Memory B cell (primary cell): ENCODE data around the gene DYNLL1.
"Not testable (repeated sequence)": the region's sequence is repeated elsewhere in the genome, so short reads cannot be mapped to it uniquely, and the experiment has no call there.

ENCODE experiments used
- ATAC-seq: fragments of 150-1000 bp; cut with Tn5 transposase; 2 replicates; pipeline ENCODE4 v1.10.0; 2021; ENCODE audit warnings: low read depth, mild to moderate bottlenecking, moderate library complexity
- DNase-seq, 2 donors: peaks; one replicate each; pipeline ENCODE4 v3.0.0; 2022; ENCODE audit warnings: low spot score in 2 of 2
- H3K27ac Mint-ChIP-seq: one replicate; pipeline ENCODE4 v1.8.0; 2022; ENCODE audit warnings: mild to moderate bottlenecking, moderate library complexity, mixed read lengths
- H3K27me3 Mint-ChIP-seq: one replicate; pipeline ENCODE4 v1.8.0; 2022; ENCODE audit warnings: mixed read lengths
- H3K36me3 Mint-ChIP-seq: one replicate; pipeline ENCODE4 v1.8.0; 2022; ENCODE audit warnings: mild to moderate bottlenecking, mixed read lengths
- H3K4me1 Mint-ChIP-seq: one replicate; pipeline ENCODE4 v1.8.0; 2022; ENCODE audit warnings: mixed read lengths
- H3K4me3 Mint-ChIP-seq: one replicate; pipeline ENCODE4 v1.8.0; 2022; ENCODE audit warnings: mild to moderate bottlenecking, moderate library complexity, mixed read lengths
- H3K9me3 Mint-ChIP-seq: one replicate; pipeline ENCODE4 v1.8.0; 2022; ENCODE audit warnings: mixed read lengths

Gene DYNLL1

GRCh38 chr12:120485961-120486881, 9.7 kb upstream of the DYNLL1 start:
- H3K4me3 Mint-ChIP-seq = no peak overlapping the region
- no peaks in the 10 kb centered on the region for H3K9me3 Mint-ChIP-seq
- H3K36me3 Mint-ChIP-seq = peaks cover 1% of the 10 kb centered on the region
- peaks cover 8% of the 10 kb centered on the region for H3K4me1 Mint-ChIP-seq
- DNase-seq = no peak
- no peak overlapping the region for H3K27ac Mint-ChIP-seq
- no peaks in the 10 kb centered on the region for H3K27me3 Mint-ChIP-seq
- no peak for ATAC-seq

DNA sequence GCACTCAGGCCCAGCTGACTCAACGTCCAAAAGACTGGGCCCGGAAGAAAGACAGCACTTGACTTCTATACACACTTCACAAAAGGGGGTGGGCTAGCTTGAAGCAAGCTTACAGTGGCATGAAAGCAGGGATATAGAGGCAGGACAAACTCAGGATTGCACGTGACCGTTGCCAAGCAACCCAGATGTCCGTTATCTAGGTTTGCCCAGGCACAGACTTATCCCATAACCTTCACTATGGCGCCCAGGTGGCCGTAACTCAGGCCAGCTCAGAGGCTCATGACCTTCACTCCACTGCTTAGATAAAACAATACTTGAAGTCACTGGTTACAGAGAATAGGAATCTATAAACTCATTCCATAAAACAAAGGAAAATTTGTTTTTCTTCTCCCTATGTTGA, 8.4 kb upstream of the DYNLL1 start:
- not testable (repeated sequence) for ATAC-seq, H3K36me3 Mint-ChIP-seq, H3K27ac Mint-ChIP-seq, DNase-seq, H3K4me1 Mint-ChIP-seq, H3K4me3 Mint-ChIP-seq, H3K9me3 Mint-ChIP-seq, H3K27me3 Mint-ChIP-seq

DNA sequence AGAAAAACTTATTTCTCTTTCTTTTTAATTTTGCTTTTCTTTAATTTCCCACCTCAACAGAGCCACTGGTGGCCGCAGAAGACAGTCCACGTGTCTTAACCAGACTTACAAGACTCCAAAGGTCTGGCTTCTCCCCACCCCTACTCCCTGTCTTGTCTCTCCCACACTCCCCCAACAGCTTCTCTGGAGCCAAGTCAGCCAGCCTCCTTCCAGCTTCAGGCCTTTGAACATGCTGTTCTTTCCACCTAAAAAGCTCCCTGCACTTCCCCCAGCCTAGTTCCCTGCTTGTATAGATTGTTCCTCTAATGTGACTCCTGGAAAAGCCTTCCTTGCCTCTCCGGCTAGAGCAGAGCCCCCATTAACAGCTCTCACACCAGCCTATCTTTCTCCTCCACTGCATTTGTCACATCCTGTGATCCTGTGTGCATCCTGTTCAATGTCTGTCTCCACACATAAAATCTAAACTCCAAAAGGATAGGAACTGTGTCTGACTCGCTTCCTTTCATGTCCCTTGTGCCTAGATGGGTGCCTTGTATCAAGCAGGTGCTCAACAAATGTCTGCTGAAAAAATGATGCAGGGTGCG, 7.8 kb upstream of the DYNLL1 start:
- no peaks in the 10 kb centered on the region for H3K27me3 Mint-ChIP-seq
- no peak overlapping the region for H3K27ac Mint-ChIP-seq
- no peak for DNase-seq
- no peak for ATAC-seq
- H3K9me3 Mint-ChIP-seq = no peaks in the 10 kb centered on the region
- H3K4me1 Mint-ChIP-seq = peaks cover 8% of the 10 kb centered on the region
- H3K36me3 Mint-ChIP-seq = peaks cover 1% of the 10 kb centered on the region
- H3K4me3 Mint-ChIP-seq = no peak overlapping the region

DNA sequence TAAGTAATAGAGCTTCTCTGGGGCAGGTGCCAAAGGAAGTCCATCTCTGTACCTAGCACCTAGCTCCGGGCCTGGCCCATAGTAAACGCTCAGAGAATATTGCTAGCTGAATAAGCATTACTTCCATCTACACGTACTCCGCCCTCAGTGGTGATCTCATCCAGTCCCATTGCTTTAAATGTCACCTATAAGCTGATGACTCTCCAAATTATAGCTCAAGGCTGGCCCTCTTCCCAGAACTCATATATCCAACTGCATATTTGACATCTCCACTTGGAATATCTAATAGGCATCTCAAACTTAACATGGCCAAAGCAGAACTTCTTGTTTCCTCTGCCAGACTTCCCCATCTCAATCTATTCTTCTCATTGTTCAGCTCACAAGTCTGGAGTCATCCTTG, 6.9 kb upstream of the DYNLL1 start:
- no peak for DNase-seq
- no peak for ATAC-seq
- peaks cover 1% of the 10 kb centered on the region for H3K36me3 Mint-ChIP-seq
- no peaks in the 10 kb centered on the region for H3K27me3 Mint-ChIP-seq
- H3K4me1 Mint-ChIP-seq = peaks cover 6% of the 10 kb centered on the region
- H3K9me3 Mint-ChIP-seq = no peaks in the 10 kb centered on the region
- H3K4me3 Mint-ChIP-seq = no peak overlapping the region
- H3K27ac Mint-ChIP-seq = no peak overlapping the region

- no peak overlapping the region for H3K4me3 Mint-ChIP-seq
- no peaks in the 10 kb centered on the region for H3K27me3 Mint-ChIP-seq
- peaks cover 10% of the 10 kb centered on the region for H3K4me1 Mint-ChIP-seq
- ATAC-seq = no peak
- no peak for DNase-seq
- no peak overlapping the region for H3K27ac Mint-ChIP-seq
- no peaks in the 10 kb centered on the region for H3K9me3 Mint-ChIP-seq
- H3K36me3 Mint-ChIP-seq = peaks cover 1% of the 10 kb centered on the region
These were observed 5.6 kb upstream of the DYNLL1 start for GRCh38 chr12:120490325-120490724.

DNA sequence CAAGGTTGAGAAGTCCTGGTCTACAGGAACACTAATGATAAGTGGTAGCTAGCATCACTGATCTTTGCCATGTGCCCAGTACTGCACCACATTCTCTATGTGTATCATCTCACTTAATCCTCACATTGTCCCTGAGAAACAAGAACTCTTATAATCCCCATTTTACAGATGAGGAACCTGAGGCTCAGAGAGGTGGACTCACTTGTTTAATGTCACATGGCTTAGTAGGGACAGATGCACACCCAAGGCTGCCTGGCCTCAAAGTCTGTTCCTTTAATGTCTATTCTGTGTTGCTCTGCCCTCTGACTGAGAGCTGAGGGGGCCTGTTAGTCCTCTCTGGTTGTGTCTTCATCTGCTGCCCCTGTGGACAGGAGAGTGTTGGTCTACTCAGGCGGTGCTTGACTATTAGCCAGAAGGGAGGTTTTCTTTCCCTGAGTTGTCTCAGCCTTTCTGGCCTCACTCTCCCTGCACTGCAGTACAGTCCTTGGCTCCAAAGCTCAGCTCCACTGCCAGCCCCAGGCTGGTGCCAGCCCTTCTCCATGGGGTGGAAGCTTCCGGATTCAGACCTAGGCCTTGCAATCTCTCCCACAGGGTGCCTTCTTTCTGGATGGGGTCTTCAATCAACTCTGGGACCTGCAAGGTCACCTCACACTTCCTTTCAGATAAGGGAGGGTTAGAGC, 4.9 kb upstream of the DYNLL1 start:
- H3K9me3 Mint-ChIP-seq = no peaks in the 10 kb centered on the region
- no peaks in the 10 kb centered on the region for H3K27me3 Mint-ChIP-seq
- H3K27ac Mint-ChIP-seq = no peak overlapping the region
- H3K4me3 Mint-ChIP-seq = no peak overlapping the region
- no peak for DNase-seq
- peaks cover 1% of the 10 kb centered on the region for H3K36me3 Mint-ChIP-seq
- ATAC-seq = no peak
- peaks cover 11% of the 10 kb centered on the region for H3K4me1 Mint-ChIP-seq

GRCh38 chr12:120495186-120495730, 655 bp upstream of the DYNLL1 start:
- peak; percentile 2 for ATAC-seq
- H3K36me3 Mint-ChIP-seq = peaks cover 6% of the 10 kb centered on the region
- H3K9me3 Mint-ChIP-seq = no peaks in the 10 kb centered on the region
- peak overlapping the region; percentile 93 for H3K4me3 Mint-ChIP-seq
- H3K27me3 Mint-ChIP-seq = no peaks in the 10 kb centered on the region
- H3K4me1 Mint-ChIP-seq = peaks cover 21% of the 10 kb centered on the region
- peak overlapping the region; percentile 88 for H3K27ac Mint-ChIP-seq
- DNase-seq = peak in 1 of 2 donors; percentile 12

DNA sequence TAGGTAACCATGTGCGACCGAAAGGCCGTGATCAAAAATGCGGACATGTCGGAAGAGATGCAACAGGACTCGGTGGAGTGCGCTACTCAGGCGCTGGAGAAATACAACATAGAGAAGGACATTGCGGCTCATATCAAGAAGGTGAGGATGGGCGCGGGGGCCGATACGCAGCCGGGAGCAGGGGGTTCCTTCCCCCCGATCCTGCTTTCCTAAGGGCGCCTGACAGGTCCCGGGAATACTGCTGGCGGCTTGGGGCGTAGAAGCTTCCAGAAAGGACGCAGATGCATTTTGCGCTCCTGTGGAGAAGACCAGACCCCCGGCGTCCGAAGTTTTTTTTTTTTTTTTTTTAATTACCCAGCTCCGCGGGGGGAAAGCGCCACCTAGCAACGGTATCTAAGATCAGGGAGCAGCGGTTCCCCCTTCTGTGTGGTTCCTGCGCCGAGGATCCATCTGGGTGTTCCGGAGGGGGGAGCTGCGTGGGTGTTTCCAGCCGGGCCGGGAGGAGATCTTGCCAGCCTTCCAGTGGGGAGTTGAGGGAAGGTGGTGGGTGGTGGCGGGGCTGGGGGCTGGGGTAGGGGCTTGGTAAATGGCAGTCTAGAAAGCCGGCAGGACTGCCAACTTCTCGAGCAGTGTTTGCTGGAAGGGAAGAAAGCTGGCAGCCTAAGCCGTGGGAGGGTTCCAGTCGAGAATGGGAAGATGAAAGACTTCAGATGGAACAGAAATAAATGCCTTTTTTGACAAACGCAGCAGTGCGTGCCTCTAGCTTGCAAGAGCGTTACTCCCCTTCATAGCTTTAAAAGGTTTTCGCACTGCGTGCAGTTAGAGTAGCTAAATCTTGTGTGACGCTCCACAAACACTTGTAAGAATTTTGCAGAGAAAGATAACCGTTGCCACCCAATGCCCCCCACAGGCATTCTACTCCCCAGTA, 764 bp downstream of the DYNLL1 start:
- Mint-ChIP-seq H3K27me3 (no peaks in the 10 kb centered on the region), H3K4me1 (peaks cover 21% of the 10 kb centered on the region), H3K4me3 (peak overlapping the region; percentile 93), H3K36me3 (peaks cover 4% of the 10 kb centered on the region), H3K27ac (peak overlapping the region; percentile 88), H3K9me3 (no peaks in the 10 kb centered on the region)
- ATAC-seq (peak; percentile 26), DNase-seq (peak in 1 of 2 donors; percentile 44)

DNA sequence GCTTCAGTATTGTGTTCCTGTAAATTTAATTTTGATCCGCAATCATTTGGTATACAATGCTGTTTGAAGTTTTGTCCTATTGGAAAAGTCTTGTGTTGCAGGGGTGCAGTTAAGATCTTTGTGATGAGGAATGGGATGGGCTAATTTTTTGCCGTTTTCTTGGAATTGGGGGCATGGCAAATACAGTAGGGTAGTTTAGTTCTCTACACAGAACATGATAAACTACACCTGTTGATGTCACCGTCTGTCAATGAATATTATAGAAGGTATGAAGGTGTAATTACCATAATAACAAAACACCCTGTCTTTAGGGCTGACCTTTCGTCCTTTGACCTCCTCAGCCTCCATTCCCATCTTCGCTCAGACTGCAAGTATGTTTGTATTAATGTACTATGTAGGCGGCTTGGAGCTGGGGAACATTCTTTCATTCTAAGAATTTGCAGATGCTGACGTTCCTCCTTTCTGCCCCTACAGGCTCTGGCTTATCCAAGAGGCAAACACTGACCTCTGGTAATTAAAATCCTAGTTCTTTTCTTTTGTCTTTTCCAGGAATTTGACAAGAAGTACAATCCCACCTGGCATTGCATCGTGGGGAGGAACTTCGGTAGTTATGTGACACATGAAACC, 1.7 kb downstream of the DYNLL1 start:
- no peak for DNase-seq
- peak overlapping the region; percentile 88 for H3K27ac Mint-ChIP-seq
- H3K4me1 Mint-ChIP-seq = peaks cover 21% of the 10 kb centered on the region
- no peak for ATAC-seq
- no peaks in the 10 kb centered on the region for H3K9me3 Mint-ChIP-seq
- peaks cover 6% of the 10 kb centered on the region for H3K36me3 Mint-ChIP-seq
- no peaks in the 10 kb centered on the region for H3K27me3 Mint-ChIP-seq
- H3K4me3 Mint-ChIP-seq = peak overlapping the region; percentile 93

- ATAC-seq = no peak
- no peak overlapping the region for H3K4me3 Mint-ChIP-seq
- H3K27ac Mint-ChIP-seq = no peak overlapping the region
- DNase-seq = no peak
- H3K9me3 Mint-ChIP-seq = no peaks in the 10 kb centered on the region
- H3K36me3 Mint-ChIP-seq = peaks cover 15% of the 10 kb centered on the region
- no peaks in the 10 kb centered on the region for H3K27me3 Mint-ChIP-seq
- peaks cover 21% of the 10 kb centered on the region for H3K4me1 Mint-ChIP-seq
These were observed 3.1 kb downstream of the DYNLL1 start for GRCh38 chr12:120498870-120499515.

DNA sequence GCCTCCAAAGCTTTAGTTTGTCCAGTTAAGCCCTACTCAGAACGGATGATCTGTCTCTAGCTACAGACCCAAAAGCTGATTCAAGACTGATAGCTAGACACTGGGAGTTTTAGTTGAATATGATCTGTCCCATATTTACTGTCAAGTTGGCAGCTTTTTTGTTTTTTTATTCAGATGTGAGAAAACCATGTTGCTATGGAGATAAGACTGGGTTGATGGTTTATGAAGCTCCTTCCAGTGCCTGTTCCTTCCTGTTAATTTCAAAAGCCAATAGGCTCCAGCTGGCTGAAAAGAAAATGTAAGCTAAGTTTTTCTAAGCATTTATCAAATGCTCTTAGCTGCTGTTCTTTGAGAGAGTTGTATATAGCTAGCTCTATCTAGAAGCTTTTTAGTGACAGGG, 4.7 kb downstream of the DYNLL1 start:
- H3K27me3 Mint-ChIP-seq = no peaks in the 10 kb centered on the region
- no peaks in the 10 kb centered on the region for H3K9me3 Mint-ChIP-seq
- no peak for ATAC-seq
- H3K27ac Mint-ChIP-seq = no peak overlapping the region
- H3K4me1 Mint-ChIP-seq = peaks cover 15% of the 10 kb centered on the region
- no peak overlapping the region for H3K4me3 Mint-ChIP-seq
- DNase-seq = no peak
- H3K36me3 Mint-ChIP-seq = peaks cover 18% of the 10 kb centered on the region

GRCh38 chr12:120504587-120504986, 8.7 kb downstream of the DYNLL1 start:
- DNase-seq (no peak), ATAC-seq (no peak)
- no peaks in the 10 kb centered on the region for H3K9me3 Mint-ChIP-seq
- H3K27me3 Mint-ChIP-seq = no peaks in the 10 kb centered on the region
- H3K27ac Mint-ChIP-seq = no peak overlapping the region
- no peaks in the 10 kb centered on the region for H3K4me1 Mint-ChIP-seq
- H3K36me3 Mint-ChIP-seq = peaks cover 22% of the 10 kb centered on the region
- H3K4me3 Mint-ChIP-seq = no peak overlapping the region
